ENCODE measurements around the gene ISM1. TPM values are rescaled to one million over a fixed set of nuclear protein-coding genes. Genes with fewer than 3 reads are reported as not detected.

The ISM1 gene
- total RNA-seq, 1 donor from 2014 or later, result not detected

GRCh38 chr20:13338999-13339411 is 117.9 kb downstream of the ISM1 start:
- FAIRE-seq (no peak), DNase-seq (ENCODE audit: low read depth) (no peak)
- Histone ChIP-seq H3K36me3 (ENCODE audit: control insufficient read depth, insufficient read depth, low read length) (no peaks in the 10 kb centered on the region), H3K27me3 (ENCODE audit: control insufficient read depth, insufficient read depth, low read length) (no peaks in the 10 kb centered on the region), H3K4me3 (ENCODE audit: low read depth, low read length) (no peak overlapping the region)
- no peak for TF ChIP-seq CTCF (IDR thresholded peaks at IDR 0.05; ENCODE audit: insufficient read depth, low read length, severe bottlenecking)

DNA sequence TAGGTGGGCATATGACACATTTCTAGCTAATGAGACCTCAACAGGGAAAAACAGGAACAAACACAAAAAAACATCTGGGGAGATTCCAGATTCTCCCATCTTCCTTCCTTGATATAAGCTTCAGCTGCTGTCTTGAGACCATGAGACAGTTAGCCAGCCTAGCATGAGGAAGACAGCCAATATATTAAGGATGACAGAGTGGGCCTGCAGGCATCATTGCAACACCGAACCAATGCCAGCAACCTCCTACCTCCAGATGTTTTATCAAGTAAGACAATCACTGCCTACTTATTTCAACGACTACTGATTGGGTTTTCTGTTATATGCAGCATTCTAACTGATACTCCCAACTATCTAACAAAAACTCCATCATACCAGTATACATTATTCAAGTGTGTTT is 119.0 kb downstream of the ISM1 start:
- peak; percentile 40 for DNase-seq (ENCODE audit: low read depth)
- Histone ChIP-seq H3K27me3 (ENCODE audit: control insufficient read depth, insufficient read depth, low read length) (no peaks in the 10 kb centered on the region), H3K36me3 (ENCODE audit: control insufficient read depth, insufficient read depth, low read length) (no peaks in the 10 kb centered on the region), H3K4me3 (ENCODE audit: low read depth, low read length) (no peak overlapping the region)
- no peak for FAIRE-seq
- TF ChIP-seq CTCF (IDR thresholded peaks at IDR 0.05; ENCODE audit: insufficient read depth, low read length, severe bottlenecking), result no peak

- DNase-seq (ENCODE audit: low read depth) (no peak), FAIRE-seq (no peak)
- H3K4me3 ChIP-seq (ENCODE audit: low read depth, low read length), result no peak overlapping the region
- no peaks in the 10 kb centered on the region for H3K27me3 ChIP-seq (ENCODE audit: control insufficient read depth, insufficient read depth, low read length)
- no peak for TF ChIP-seq CTCF (IDR thresholded peaks at IDR 0.05; ENCODE audit: insufficient read depth, low read length, severe bottlenecking)
- no peaks in the 10 kb centered on the region for H3K36me3 ChIP-seq (ENCODE audit: control insufficient read depth, insufficient read depth, low read length)
Observed at GRCh38 chr20:13341737-13342393, 120.8 kb downstream of the ISM1 start.

DNA sequence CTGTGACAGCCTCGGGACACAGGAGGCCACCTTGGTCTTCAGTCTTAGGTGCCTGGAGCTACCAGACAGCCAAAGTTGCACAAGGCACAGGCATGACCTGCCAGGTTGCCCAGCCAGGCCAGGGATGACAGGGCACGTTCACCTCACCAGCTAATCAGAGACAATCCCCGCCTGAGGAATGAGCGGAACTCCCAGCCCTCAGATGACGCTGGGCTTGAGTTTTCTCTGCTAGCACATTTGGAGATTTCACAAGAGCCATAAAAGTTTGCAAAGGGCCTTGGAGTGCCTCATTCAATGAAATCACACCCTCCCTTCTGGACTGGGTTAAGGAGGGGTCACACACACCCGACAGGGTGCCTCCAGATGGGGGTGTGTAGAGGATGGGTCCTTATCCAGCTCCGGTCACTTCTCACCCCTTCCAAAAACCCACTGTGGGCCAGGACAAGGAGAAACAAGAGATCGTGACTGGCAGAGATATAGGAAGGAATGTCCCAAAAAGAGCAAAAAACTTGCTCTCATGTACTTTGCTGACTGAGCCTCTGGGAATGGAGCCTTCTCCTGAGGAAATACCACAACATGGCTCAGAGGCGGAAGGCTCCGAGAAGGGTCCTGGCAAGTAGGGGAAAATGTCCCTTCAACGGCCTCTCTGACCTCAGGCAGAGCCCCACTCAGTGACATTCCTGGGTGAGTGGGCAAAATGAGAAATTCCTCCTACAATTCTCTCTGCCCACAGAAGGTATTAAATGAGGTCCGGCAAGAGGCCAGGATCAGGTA is 121.6 kb downstream of the ISM1 start:
- no peaks in the 10 kb centered on the region for H3K36me3 ChIP-seq (ENCODE audit: control insufficient read depth, insufficient read depth, low read length)
- DNase-seq (ENCODE audit: low read depth), result no peak
- TF ChIP-seq CTCF (IDR thresholded peaks at IDR 0.05; ENCODE audit: insufficient read depth, low read length, severe bottlenecking), result no peak
- no peak for FAIRE-seq
- H3K4me3 ChIP-seq (ENCODE audit: low read depth, low read length), result no peak overlapping the region
- H3K27me3 ChIP-seq (ENCODE audit: control insufficient read depth, insufficient read depth, low read length), result no peaks in the 10 kb centered on the region

GRCh38 chr20:13344671-13345070 is 123.6 kb downstream of the ISM1 start:
- no peak for TF ChIP-seq CTCF (IDR thresholded peaks at IDR 0.05; ENCODE audit: insufficient read depth, low read length, severe bottlenecking)
- H3K36me3 ChIP-seq (ENCODE audit: control insufficient read depth, insufficient read depth, low read length), result no peaks in the 10 kb centered on the region
- H3K4me3 ChIP-seq (ENCODE audit: low read depth, low read length), result no peak overlapping the region
- FAIRE-seq (no peak), DNase-seq (ENCODE audit: low read depth) (no peak)
- no peaks in the 10 kb centered on the region for H3K27me3 ChIP-seq (ENCODE audit: control insufficient read depth, insufficient read depth, low read length)

Data from bronchial epithelial cell (primary cell).